Stomach (tissue), 9 donors: ENCODE results near the gene VRTN. TPM values are rescaled to one million over a fixed set of nuclear protein-coding genes. Genes with fewer than 3 reads are reported as not detected.

Source experiments
- DNase-seq, 2 donors: peaks; one replicate each; pipeline versions ENCODE4 v3.0.0 to v3.0.0-alpha.2; 2013 to 2019
- H3K27ac ChIP-seq, 5 donors: fragments of 200-600 bp in 4 of 5; sonication (generic) in 4 of 5; one replicate each; pipeline ENCODE4 v1.5.1; 2013 to 2019; ENCODE audit warnings: mild to moderate bottlenecking in 1 of 5, moderate library complexity in 1 of 5
- H3K27me3 ChIP-seq, 3 donors: fragments of 200-600 bp; sonication (generic); one replicate each; pipeline ENCODE4 v1.5.1; 2017 to 2019; ENCODE audit warnings: mixed run types in 1 of 3
- H3K36me3 ChIP-seq, 4 donors: fragments of 200-600 bp; sonication (generic); 1 replicate in 3 of 4; 2 replicates in 1 of 4; pipeline ENCODE4 v1.5.1; 2016 to 2019
- H3K4me1 ChIP-seq, 4 donors: fragments of 200-600 bp; sonication (generic); one replicate each; pipeline ENCODE4 v1.5.1; 2016 to 2019
- H3K4me3 ChIP-seq, 4 donors: fragments of 200-600 bp; sonication (generic) in 3 of 4; one replicate each; pipeline ENCODE4 v1.5.1; 2016 to 2019; ENCODE audit warnings: mild to moderate bottlenecking in 1 of 4
- H3K9me3 ChIP-seq, 4 donors: fragments of 200-600 bp; sonication (generic); one replicate each; pipeline ENCODE4 v1.5.1; 2016 to 2019
- CTCF ChIP-seq, 7 experiments: fragments of 450-650 bp in 4 of 7; fragments of 200-600 bp in 3 of 7; sonication (generic) in 3 of 7; IDR thresholded peaks; one replicate each; pipeline ENCODE4 v1.5.1; 2016 to 2019; ENCODE audit warnings: antibody characterized with exemption in 7 of 7, control low read depth in 2 of 7, mild to moderate bottlenecking in 1 of 7
- EP300 ChIP-seq: sonication (generic); formaldehyde crosslinking; IDR thresholded peaks from one replicate; pipeline ENCODE4 v1.6.1; 2017; ENCODE audit warnings: antibody characterized with exemption
- POLR2A ChIP-seq, 4 donors: fragments of 450-650 bp; IDR thresholded peaks; one replicate each; pipeline ENCODE4 v1.6.1; 2016; ENCODE audit warnings: antibody characterized with exemption in 4 of 4, control low read depth in 2 of 4, mild to moderate bottlenecking in 1 of 4, moderate library complexity in 1 of 4
- POLR2AphosphoS5 ChIP-seq, 3 donors: sonication (generic); formaldehyde crosslinking; IDR thresholded peaks; one replicate each; pipeline ENCODE4 v1.6.1; 2016; ENCODE audit warnings: antibody characterized with exemption in 3 of 3
- WGBS, 5 donors: extraction: QIAGEN DNeasy Blood & Tissue Kit in 3 of 5; methylation state at CpG; one replicate each; pipeline versions ENCODE4 v1.1.5 to v1.1.7; 2013 to 2018; 5-methylcytosine and 5-hydroxymethylcytosine counted together
- intact Hi-C: fragments of 100-400 bp; cut with DNase I; formaldehyde crosslinking; loops from one replicate; pipeline ENCODE4 v1.15.1; 2023; ENCODE audit warnings: low total_unique reads
- polyA plus RNA-seq, 3 donors: library from polyadenylated mRNA; stranded (reverse); fragments of 200-250 nt; gene quantifications; one replicate each; pipeline ENCODE4 v1.2.3, GENCODE V29; 2013
- total RNA-seq, 5 donors: library from RNA; depleted of rRNA; stranded (reverse); fragments of >200 nt; gene quantifications; one replicate each; pipeline versions ENCODE4 v1.1.0 to v1.2.3, GENCODE V29; 2014 to 2016
- donor health status: healthy with polysubstance abuse.
- donor health status: Bipolar disorder and iron deficiency.
- donor health status: healthy.

The VRTN gene
- total and polyA plus RNA-seq, 8 donors = not detected

GRCh38 chr14:74405663-74406062, 57.4 kb downstream of the VRTN start:
- TF ChIP-seq CTCF (IDR thresholded peaks at IDR 0.05) = no peak
- no peak for TF ChIP-seq POLR2AphosphoS5 (IDR thresholded peaks at IDR 0.05)
- no peak for TF ChIP-seq EP300
- no peak for TF ChIP-seq POLR2A (IDR thresholded peaks at IDR 0.05)
- Histone ChIP-seq H3K4me1 (peaks cover 11 to 20% (median 14%) of the 10 kb centered on the region in 4 donors), H3K36me3 (no peaks in the 10 kb centered on the region), H3K27me3 (peaks cover 0 to 86% (median 14%) of the 10 kb centered on the region in 3 donors), H3K27ac (no peak overlapping the region), H3K4me3 (no peak overlapping the region), H3K9me3 (no peaks in the 10 kb centered on the region)
- DNase-seq = no peak
- WGBS, 5 donors = 62 to 72% (median 70%) methylated on average over 4 of the region's 4 CpGs
- intact Hi-C loops = no loop called here

- no peaks in the 10 kb centered on the region for H3K36me3 ChIP-seq
- no peaks in the 10 kb centered on the region for H3K9me3 ChIP-seq
- H3K27me3 ChIP-seq = peaks cover 0 to 85% (median 14%) of the 10 kb centered on the region in 3 donors
- H3K4me3 ChIP-seq = no peak overlapping the region
- H3K4me1 ChIP-seq = peaks cover 0 to 7% (median 3%) of the 10 kb centered on the region in 4 donors
- no peak overlapping the region for H3K27ac ChIP-seq
- intact Hi-C loops = no loop called here
- TF ChIP-seq POLR2AphosphoS5 (IDR thresholded peaks at IDR 0.05) (no peak), POLR2A (IDR thresholded peaks at IDR 0.05) (no peak), EP300 (no peak), CTCF (IDR thresholded peaks at IDR 0.05) (no peak)
- DNase-seq = no peak
- 86 to 90% (median 89%) methylated on average over 10 to 17 of the region's 17 CpGs for WGBS, 5 donors
Measured at GRCh38 chr14:74407021-74407800, 58.9 kb downstream of the VRTN start.

DNA sequence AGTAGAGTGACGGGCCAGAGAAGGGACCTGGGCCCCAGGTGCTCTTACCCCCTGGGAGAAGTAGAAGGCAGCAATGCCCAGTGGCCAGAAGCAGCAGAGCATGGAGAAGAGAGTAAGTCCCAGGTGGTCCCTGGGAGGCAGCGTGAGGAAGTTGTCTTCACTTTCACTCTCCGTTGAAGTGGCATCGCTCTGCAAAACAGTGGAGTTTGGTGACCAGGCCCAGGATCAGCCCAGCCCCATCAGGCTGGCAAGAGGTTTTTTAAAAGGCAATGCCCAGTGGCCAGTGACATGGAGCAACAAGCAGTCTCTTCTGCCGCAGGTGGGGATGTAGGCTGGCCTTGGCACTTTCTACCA, 59.5 kb downstream of the VRTN start:
- WGBS, 5 donors = 90 to 95% (median 92%) methylated on average over 5 of the region's 5 CpGs
- Histone ChIP-seq H3K27me3 (peaks cover 0 to 83% (median 11%) of the 10 kb centered on the region in 3 donors), H3K27ac (no peak overlapping the region), H3K36me3 (no peaks in the 10 kb centered on the region), H3K4me3 (no peak overlapping the region), H3K9me3 (no peaks in the 10 kb centered on the region), H3K4me1 (peaks cover 0 to 2% (median 0%) of the 10 kb centered on the region in 4 donors)
- DNase-seq = no peak
- intact Hi-C loops = no loop called here
- no peak for TF ChIP-seq EP300
- TF ChIP-seq POLR2A (IDR thresholded peaks at IDR 0.05) = no peak
- TF ChIP-seq POLR2AphosphoS5 (IDR thresholded peaks at IDR 0.05) = no peak
- no peak for TF ChIP-seq CTCF (IDR thresholded peaks at IDR 0.05)

DNA sequence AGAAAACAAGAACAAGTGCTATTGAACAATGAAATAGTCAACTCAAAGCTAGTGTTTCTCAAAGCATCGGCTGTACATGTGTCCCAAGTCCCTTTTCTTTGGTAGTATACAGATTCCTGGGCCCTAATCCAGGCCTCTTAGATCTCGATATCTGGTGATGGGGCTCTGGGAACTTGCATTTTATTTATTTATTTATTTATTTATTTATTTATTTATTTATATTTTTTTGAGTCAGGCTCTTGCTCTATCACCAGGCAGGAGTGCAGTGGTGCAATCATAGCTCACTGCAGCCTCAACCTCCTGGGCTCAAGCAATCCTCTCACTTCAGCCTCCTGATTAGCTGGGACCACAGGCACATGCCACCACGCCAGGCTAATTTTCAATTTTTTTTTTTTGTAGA, 60.6 kb downstream of the VRTN start:
- no peak for DNase-seq
- WGBS, 5 donors = 82 to 90% (median 85%) methylated on average over 3 of the region's 3 CpGs
- intact Hi-C loops = no loop called here
- Histone ChIP-seq H3K4me3 (no peak overlapping the region), H3K27ac (no peak overlapping the region), H3K4me1 (no peaks in the 10 kb centered on the region), H3K36me3 (no peaks in the 10 kb centered on the region), H3K9me3 (no peaks in the 10 kb centered on the region), H3K27me3 (peaks cover 0 to 78% (median 11%) of the 10 kb centered on the region in 3 donors)
- TF ChIP-seq CTCF (IDR thresholded peaks at IDR 0.05) (no peak), POLR2A (IDR thresholded peaks at IDR 0.05) (no peak), POLR2AphosphoS5 (IDR thresholded peaks at IDR 0.05) (no peak), EP300 (no peak)
